GM12874 (cell line): ENCODE data around the gene C17orf58.

Source experiments
- CTCF ChIP-seq: IDR thresholded peaks from 2 replicates; pipeline ENCODE4 v1.5.1; 2011; ENCODE audit warnings: low read depth, mild to moderate bottlenecking, control low read depth, low read length, moderate library complexity; ENCODE audit not compliant: insufficient read depth

Gene C17orf58

GRCh38 chr17:67994817-67995569 is 1.3 kb downstream of the C17orf58 start:
- no peak for TF ChIP-seq CTCF

- no peak for TF ChIP-seq CTCF
These were observed 2.3 kb downstream of the C17orf58 start for GRCh38 chr17:67993998-67994361.

- no peak for TF ChIP-seq CTCF
These were observed 2.9 kb downstream of the C17orf58 start for GRCh38 chr17:67993153-67993997.

- no peak for TF ChIP-seq CTCF
These were observed 3.6 kb downstream of the C17orf58 start for GRCh38 chr17:67992548-67993152.

GRCh38 chr17:67990909-67991308 is 5.4 kb downstream of the C17orf58 start:
- no peak for TF ChIP-seq CTCF

GRCh38 chr17:67983383-67983688 is 12.9 kb downstream of the C17orf58 start:
- no peak for TF ChIP-seq CTCF

GRCh38 chr17:67982686-67983382 is 13.4 kb downstream of the C17orf58 start:
- no peak for TF ChIP-seq CTCF
